NK-92 treated with Interleukin-12 subunit alpha and Interleukin-12 subunit beta, amount 100 ng/mL, for 24 hours (cell line): ENCODE data around the gene ABCG4.
"Not testable (repeated sequence)": the region's sequence is repeated elsewhere in the genome, so short reads cannot be mapped to it uniquely, and the experiment has no call there.

Experiments used
- DNase-seq: peaks from one replicate; lab custom pipeline; 2025; lab: John Stamatoyannopoulos, UW

Gene ABCG4

GRCh38 chr11:119116235-119116594 lies 32.6 kb upstream of the ABCG4 start:
- DNase-seq, result no peak

DNA sequence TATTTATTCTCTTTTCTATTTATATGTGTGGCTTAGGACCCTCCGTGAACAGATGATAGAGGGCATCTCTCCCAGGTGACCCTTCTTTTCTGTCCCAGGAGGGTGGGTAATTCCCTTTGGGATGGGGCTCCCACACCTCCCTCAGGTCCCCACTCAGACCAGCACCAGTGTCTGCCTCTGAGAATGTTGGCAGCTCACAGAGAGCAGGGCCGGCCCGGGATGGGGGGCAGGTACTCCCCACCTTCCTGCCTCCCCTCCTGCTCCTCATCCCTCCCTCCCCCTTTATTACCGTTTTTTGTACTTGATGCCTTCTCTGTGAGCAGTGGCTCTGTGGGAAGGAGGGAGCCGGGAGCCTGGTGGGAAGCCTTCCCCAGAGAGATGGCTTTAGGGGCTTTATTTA lies 32.3 kb upstream of the ABCG4 start:
- DNase-seq, result no peak

- no peak for DNase-seq
Measured at GRCh38 chr11:119117004-119117706, 31.7 kb upstream of the ABCG4 start.

GRCh38 chr11:119118227-119118626 lies 30.6 kb upstream of the ABCG4 start:
- no peak for DNase-seq

DNA sequence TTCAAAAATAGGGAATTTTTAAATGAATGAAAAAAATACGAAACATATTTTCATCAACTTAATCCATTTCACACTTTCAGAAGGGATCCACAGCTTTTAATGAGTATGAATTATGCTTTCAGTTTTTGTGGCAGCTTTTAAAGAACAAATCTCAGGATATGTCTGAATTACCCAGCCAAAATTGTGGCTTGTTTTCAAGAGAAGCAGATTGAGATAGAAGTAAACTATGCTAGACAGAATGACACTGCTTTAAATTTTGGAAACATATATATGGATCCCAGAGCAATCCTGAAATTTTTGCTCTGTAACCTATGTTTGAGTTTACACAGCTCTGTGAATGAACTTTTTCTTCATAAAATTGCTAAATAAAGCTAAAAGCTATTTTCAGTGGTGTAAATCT lies 29.9 kb upstream of the ABCG4 start:
- DNase-seq, result no peak

DNA sequence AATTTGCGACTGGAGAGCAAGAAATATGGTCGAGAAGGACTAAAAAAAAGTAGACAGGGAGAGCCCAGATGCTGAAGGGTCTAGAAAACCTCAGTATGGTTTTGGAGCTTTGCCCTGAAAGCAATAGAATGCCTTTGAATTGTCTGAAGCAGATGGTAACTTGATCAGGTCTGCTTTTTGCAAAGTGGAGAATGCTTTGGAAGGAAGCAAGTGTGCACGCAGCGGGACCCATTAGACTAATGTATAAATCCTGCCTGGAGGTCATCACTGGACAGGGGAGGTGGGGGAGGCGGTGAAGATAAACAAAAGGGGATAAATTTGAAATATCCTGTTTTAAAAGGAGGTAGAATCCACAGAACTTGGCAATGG lies 28.2 kb upstream of the ABCG4 start:
- DNase-seq, result no peak

GRCh38 chr11:119121008-119121810 lies 27.6 kb upstream of the ABCG4 start, which contains the start of gene HINFP:
TSS of gene HINFP (plus strand) at chr11:119121580. CDS start at chr11:119126945, 5,365 bp downstream.
- DNase-seq, result peak; percentile 100

DNA sequence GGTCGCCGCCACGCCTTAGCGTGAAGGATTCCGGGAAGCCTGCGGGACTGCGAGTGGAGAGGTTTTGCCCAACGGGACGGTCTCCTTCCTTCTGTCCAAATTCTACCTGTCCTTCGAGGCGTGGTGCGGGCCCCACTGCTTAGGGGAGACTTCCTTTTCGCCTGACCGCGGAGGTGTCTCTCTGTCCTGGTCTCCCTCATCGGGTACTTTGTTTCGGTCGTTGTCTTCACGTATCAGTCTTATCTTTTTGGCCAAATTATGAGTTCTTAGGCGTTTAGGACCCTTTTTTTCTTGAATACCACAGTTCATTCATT lies 27.1 kb upstream of the ABCG4 start:
- no peak for DNase-seq

- DNase-seq, result no peak
Measured at GRCh38 chr11:119125821-119126220, 23.0 kb upstream of the ABCG4 start.

GRCh38 chr11:119126675-119127268 lies 22.1 kb upstream of the ABCG4 start:
- DNase-seq, result no peak

DNA sequence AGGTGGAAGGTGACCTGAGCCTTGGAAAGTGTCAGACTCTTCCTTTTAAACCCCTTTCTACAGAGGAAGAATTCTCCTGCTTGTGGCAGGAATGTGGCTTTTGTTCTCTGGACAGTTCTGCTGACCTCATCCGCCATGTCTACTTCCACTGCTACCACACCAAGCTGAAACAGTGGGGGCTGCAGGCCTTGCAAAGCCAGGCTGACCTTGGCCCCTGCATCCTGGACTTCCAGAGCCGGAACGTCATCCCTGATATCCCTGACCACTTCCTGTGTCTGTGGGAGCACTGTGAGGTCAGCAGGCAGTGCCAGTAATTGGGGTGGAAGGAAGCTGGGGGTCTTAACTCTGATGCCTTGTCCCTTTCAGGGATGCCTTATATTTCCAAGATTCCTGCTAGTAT lies 18.2 kb upstream of the ABCG4 start:
- no peak for DNase-seq

DNA sequence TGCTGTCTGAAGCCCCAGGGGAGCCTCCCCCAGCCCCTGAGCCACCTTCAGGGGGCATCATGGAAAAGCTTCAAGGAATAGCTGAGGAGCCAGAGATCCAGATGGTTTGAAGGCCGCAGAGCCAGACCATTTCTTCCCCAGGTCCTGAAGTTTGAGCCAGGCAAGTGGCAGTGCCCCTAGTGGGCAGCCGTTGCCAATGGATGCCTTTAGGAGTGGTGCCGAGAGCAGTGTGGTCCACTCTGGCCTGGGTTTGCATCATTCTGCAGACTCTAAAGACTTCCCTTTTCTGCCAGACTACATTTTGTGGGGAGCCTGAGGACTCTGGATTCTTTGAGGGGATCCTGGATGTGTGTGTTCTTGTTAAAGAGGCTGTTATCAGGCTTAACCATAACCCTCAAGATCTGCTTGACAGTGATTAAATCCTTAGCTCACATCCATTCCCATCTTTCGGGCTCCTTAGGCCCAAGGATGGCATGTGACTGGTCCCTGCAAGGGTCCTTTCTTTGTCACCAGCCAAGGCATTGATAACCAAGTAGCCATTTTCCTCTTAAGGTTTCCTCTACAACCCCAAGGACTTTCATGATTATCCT lies 14.4 kb upstream of the ABCG4 start:
- no peak for DNase-seq

- DNase-seq, result not testable (repeated sequence)
Measured at GRCh38 chr11:119139276-119139675, 9.6 kb upstream of the ABCG4 start.

DNA sequence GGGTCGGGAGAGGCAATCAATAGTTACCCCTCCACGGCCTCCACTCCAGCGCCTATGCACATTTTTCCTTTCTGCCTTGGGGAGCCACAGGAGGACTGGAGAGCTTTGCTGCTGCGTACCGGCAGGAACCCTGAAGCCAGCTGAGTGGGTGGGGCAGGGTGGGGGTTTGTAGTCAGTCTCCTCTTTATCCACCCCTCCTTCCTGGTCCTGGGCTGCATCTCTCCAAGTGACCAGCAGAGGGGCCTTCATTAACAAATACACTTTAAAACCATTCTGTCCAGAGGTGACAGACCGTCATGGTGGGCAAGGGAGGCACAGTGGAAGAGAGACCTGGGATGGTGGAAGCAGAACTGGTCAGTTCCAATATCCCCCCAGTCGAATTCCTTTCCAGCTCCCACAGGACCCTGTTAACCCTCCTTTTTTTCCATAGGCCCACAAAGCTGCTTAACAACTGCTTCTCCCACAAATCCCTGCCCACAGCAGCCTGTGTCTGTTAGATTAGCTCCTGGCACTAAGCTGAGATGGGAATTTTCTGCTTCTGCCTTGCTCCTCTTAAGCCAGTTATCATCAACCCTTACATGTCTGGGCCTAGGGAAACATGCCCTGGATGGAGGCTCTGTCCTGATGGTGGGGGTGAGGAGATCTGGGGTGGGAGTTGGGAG lies 3.9 kb upstream of the ABCG4 start:
- DNase-seq, result peak; percentile 20

DNA sequence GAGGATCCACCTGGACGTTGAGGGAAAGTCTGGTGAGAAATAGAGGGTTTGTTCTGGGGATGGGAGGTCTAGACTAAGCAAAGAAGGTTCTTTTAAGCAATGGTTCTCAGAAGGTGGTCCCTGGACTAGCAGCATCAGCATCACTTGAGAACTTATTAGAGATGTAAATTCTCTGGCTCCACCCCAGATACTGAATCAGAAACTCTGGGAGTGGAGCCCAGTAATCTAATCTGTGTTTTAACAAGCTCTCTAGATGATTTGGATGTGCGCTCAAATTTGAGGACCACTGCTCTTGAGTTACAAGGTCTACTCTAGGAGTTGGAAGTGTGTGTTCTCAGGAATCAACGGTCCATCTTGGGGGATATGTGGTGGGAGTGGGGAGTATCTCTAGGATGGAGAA lies 3.3 kb upstream of the ABCG4 start:
- no peak for DNase-seq

GRCh38 chr11:119147604-119148333 lies 1.1 kb upstream of the ABCG4 start:
- DNase-seq, result no peak

- DNase-seq, result no peak
Measured at GRCh38 chr11:119148720-119149017, 183 bp upstream of the ABCG4 start.

GRCh38 chr11:119149786-119150275 lies 979 bp downstream of the ABCG4 start:
- no peak for DNase-seq

DNA sequence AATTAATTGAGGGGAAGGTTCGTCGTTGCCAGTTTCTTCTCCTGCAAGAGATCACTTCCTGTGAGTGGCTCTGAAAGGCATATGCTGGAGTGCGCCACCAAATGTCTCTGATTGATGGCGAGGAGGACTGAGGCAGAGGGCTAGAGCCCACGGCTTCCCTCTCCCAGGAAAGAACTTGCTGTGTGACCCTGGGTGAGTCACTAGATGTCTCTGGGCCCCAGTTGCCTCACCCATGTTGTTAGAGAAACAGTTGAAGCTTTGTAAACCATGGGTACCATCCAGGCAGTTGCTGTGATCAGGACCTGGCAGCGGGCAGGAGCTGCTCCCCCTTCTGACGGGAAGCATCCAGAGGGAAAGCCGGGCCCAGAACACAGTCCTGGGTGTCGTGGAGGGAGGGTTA lies 3.2 kb downstream of the ABCG4 start:
- DNase-seq, result no peak

- no peak for DNase-seq
Measured at GRCh38 chr11:119152604-119153003, 3.8 kb downstream of the ABCG4 start.

DNA sequence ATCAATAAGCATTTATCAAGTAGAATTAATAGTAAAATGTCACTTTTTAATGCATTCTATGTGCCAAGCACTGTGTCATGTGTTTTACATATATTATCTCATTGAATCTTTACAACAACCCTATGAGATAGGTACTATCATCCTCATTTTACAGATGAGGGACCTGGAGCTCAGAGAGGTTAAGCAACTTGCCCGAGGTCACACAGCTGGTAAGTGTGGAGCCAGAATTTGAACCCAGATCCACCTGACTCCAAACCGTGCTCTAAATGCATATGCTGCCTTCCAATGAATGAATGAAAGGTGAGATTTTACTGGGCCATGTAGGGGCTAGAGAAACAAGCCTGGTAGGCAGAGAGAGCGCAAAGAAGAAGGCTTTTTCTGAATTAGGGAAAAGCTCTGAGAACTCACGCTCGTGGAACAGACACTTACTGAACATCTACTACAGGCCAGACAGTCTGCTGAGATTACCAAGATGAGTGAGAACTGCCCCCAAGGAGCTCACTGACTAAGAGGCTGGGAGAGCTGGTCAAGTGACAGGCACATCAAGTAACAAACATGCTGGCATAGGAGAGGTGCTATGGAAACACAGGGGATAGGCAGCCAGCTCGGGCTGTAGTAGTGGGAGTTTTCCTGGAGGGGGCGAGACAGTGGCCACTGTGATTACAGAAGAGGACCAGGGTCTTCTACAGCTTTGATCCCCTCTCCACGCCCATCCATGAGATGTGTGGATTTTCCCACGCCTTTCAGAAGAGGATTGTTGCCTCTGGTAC lies 4.4 kb downstream of the ABCG4 start:
- no peak for DNase-seq
